ENCODE measurements around the gene SAP25.
"Not testable (repeated sequence)": the region's sequence is repeated elsewhere in the genome, so short reads cannot be mapped to it uniquely, and the experiment has no call there.

SAP25 gene

DNA sequence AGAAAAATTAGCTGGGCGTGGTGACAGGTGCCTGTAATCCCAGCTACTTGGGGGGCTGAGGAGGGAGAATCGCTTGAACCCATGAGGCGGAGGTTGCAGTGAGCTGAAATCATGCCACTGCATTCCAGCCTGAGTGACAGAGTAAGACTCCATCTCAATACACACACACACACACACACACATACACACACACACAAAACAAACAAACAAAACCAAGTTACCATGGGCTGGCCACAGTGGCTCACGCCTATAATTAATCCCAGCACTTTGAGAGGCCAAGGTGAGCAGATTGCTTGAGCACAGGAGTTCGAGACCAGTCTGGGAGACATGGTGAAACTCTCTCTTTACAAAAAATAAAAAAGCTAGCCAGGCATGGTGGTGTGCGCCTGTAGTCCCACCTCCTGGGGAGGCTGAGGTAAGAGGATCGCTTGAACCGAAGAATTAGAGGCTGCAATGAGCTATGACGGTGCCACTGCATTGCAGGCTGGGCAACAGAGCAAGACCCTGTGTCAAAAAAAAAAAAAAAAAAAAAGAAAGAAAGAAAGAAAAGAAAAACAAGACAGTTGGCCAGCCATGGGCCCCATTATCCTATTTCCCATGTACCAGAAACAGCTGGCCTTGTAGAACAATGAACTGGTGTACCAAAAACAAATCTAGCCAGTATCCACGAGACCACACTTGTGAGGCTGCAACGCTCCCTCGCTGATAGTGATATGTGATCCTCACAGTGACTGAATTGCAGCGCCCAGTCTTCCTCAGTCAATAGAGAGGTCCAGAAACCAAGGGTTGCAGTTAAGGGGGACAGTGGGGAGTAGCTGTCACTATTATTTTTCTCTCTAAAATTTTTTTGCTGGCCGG lies 41.3 kb downstream of the SAP25 start:
- H3K4me3 ChIP-seq (ENCODE audit: low read length): no peak overlapping the region
- TF ChIP-seq ZNF274 (IDR thresholded peaks at IDR 0.05; ENCODE audit: low read depth, low read length): no peak

- not testable (repeated sequence) for H3K4me3 ChIP-seq (ENCODE audit: low read length)
Measured at GRCh38 chr7:100528108-100528866, 45.4 kb downstream of the SAP25 start.

GRCh38 chr7:100523192-100523591 lies 50.5 kb downstream of the SAP25 start:
- not testable (repeated sequence) for H3K4me3 ChIP-seq (ENCODE audit: low read length)

Measured in GM08714 (cell line).